Endodermal cell (in vitro differentiated cells): ENCODE data around the gene ALKBH7. TPM values are rescaled to one million over a fixed set of nuclear protein-coding genes. Genes with fewer than 3 reads are reported as not detected.

Experiments
- DNase-seq: peaks from one replicate; pipeline ENCODE4 v3.0.0-alpha.2; 2017
- H3K27ac ChIP-seq: 2 replicates; pipeline ENCODE4 v1.5.1; 2013; ENCODE audit warnings: mild to moderate bottlenecking, low read depth, low read length, moderate library complexity
- H3K27me3 ChIP-seq: 2 replicates; pipeline ENCODE4 v1.6.1; 2013; ENCODE audit warnings: mild to moderate bottlenecking, low read length, moderate library complexity; ENCODE audit not compliant: insufficient read depth, control insufficient read depth, poor library complexity, severe bottlenecking
- H3K36me3 ChIP-seq: 2 replicates; pipeline ENCODE4 v1.7.0; 2013; ENCODE audit warnings: mild to moderate bottlenecking, low read length, moderate library complexity; ENCODE audit not compliant: control insufficient read depth, insufficient read depth
- H3K4me1 ChIP-seq: one replicate; pipeline ENCODE4 v1.7.0; 2013; ENCODE audit warnings: low read length; ENCODE audit not compliant: control insufficient read depth, insufficient read depth
- H3K4me3 ChIP-seq: 2 replicates; pipeline ENCODE4 v1.5.1; 2013; ENCODE audit warnings: mild to moderate bottlenecking, low read length, moderate library complexity
- H3K9ac ChIP-seq: 2 replicates; pipeline ENCODE4 v1.6.1; 2013; ENCODE audit warnings: mild to moderate bottlenecking, low read length, moderate library complexity; ENCODE audit not compliant: poor library complexity, severe bottlenecking; ENCODE audit errors: extremely low read depth
- H3K9me3 ChIP-seq: 2 replicates; pipeline ENCODE4 v1.6.1; 2013; ENCODE audit warnings: mild to moderate bottlenecking, low read length, moderate library complexity; ENCODE audit not compliant: control insufficient read depth
- H3K27ac Mint-ChIP-seq: 2 replicates; pipeline ENCODE4 v1.8.0; 2020; ENCODE audit warnings: mixed read lengths
- H3K27me3 Mint-ChIP-seq: 2 replicates; pipeline ENCODE4 v1.8.0; 2021; ENCODE audit warnings: mild to moderate bottlenecking, mixed read lengths; ENCODE audit not compliant: insufficient read depth
- H3K36me3 Mint-ChIP-seq: 2 replicates; pipeline ENCODE4 v1.8.0; 2020; ENCODE audit warnings: low read depth, mixed read lengths
- H3K4me1 Mint-ChIP-seq: 2 replicates; pipeline ENCODE4 v1.8.0; 2020; ENCODE audit warnings: mixed read lengths
- H3K4me3 Mint-ChIP-seq: 2 replicates; pipeline ENCODE4 v1.8.0; 2020; ENCODE audit warnings: mild to moderate bottlenecking, moderate library complexity, mixed read lengths
- H3K9me3 Mint-ChIP-seq: 2 replicates; pipeline ENCODE4 v1.8.0; 2020; ENCODE audit warnings: mild to moderate bottlenecking, mixed read lengths
- CTCF ChIP-seq: fragments of 200-600 bp; sonication (generic); conservative IDR thresholded peaks from 2 replicates; pipeline ENCODE4 v1.5.0; 2021; ENCODE audit warnings: antibody characterized with exemption, mild to moderate bottlenecking
- WGBS, 2 experiments: methylation state at CpG; one replicate each; pipeline versions ENCODE4 v1.1.5 to v1.1.7; 2013; ENCODE audit warnings: missing lambda C conversion rate in 2 of 2, mixed read lengths in 1 of 2; ENCODE audit not compliant: insufficient coverage in 1 of 2, insufficient read length in 1 of 2; 5-methylcytosine and 5-hydroxymethylcytosine counted together
- total RNA-seq, 2 donors: library from RNA; stranded (reverse); fragmentation: NEBNext Ultra II Directional in 1 of 2; extraction: Animal tissue kit (Norgen Biotek cat#: 25700) in 1 of 2; gene quantifications; 2 replicates in 1 of 2; 3 replicates in 1 of 2; pipeline ENCODE4 v1.2.1, GENCODE V29; 2021

ALKBH7 gene
- total RNA-seq, 2 donors from 2014 or later = 80.0 to 98.3 TPM

DNA sequence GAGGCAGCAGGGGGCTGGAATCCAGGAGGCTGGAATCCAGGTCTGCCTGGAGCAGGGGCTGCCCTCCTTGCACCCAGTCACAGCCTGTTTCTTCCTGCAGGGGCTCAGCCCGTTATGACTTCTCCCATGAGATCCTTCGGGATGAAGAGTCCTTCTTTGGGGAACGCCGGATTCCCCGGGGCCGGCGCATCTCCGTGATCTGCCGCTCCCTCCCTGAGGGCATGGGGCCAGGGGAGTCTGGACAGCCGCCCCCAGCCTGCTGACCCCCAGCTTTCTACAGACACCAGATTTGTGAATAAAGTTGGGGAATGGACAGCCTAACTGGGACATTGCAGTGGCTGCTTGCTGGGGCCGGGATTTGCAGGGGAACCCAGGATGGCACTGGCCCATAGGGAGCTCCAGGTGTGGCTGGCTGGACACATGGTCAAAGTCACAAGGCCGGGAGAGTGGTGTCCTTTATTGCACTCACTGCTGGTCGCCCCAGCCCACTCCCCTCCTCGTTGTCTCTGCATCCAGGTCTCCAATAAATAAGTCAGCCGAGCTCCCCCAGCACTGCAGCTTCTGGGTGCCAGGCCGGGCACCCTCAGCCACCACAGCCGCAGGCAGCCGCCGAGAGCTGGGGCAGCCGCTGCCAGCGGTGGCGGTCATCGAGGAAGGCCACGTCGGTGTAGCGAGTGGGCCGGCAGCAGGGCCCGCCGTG is 2.3 kb downstream of the ALKBH7 start:
- no peak for TF ChIP-seq CTCF
- no peaks in the 10 kb centered on the region for H3K27me3 Mint-ChIP-seq
- H3K4me1 Mint-ChIP-seq = peaks cover 8% of the 10 kb centered on the region
- Histone ChIP-seq H3K27ac (no peak overlapping the region), H3K4me1 (peaks cover 5% of the 10 kb centered on the region), H3K36me3 (peaks cover 17% of the 10 kb centered on the region), H3K4me3 (no peak overlapping the region), H3K27me3 (no peaks in the 10 kb centered on the region), H3K9ac (no peak overlapping the region), H3K9me3 (peaks cover 3% of the 10 kb centered on the region)
- WGBS, 2 experiments = 90 to 93% methylated on average over 13 to 28 of the region's 29 CpGs
- H3K27ac Mint-ChIP-seq = no peak overlapping the region
- DNase-seq = no peak
- H3K9me3 Mint-ChIP-seq = peaks cover 3% of the 10 kb centered on the region
- H3K4me3 Mint-ChIP-seq = no peak overlapping the region
- peaks cover 19% of the 10 kb centered on the region for H3K36me3 Mint-ChIP-seq

DNA sequence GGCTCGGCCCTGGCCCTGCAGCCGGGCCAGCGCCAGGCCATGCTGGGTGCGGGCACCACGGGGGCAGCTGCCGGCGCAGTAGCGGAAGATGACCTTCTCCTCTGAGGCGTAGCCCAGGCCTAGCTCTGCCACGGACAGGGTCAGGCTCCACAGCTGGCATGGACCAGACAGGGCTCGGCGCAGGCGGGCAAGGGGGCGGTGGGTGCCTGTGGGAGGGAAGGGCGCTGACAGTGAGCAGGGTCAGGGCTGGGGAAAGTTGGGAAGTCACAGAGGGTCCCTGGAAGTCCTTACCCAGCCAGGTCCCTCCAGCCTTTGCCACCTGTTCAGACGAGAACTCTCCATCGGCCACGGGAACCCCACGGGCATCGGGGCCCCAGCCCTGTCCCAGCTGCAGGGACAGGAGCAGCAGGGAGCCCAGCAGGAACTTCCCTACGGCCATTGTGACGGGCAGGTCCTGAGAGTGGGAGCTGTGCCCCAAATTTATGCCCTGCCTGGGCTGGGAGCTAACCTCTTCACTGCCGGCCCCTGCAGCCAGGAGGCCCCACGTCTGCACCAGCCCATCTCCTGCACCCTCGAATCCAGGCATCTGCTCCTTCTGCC is 2.9 kb downstream of the ALKBH7 start, which contains the start of gene PSPN:
Gene PSPN, minus strand, starts transcription at position 523 of the 600 bp plus-strand sequence. Its CDS starts 84 bp downstream, at position 439.
- Histone ChIP-seq H3K27me3 (no peaks in the 10 kb centered on the region), H3K27ac (no peak within 1 kb of the TSS), H3K9ac (no peak within 1 kb of the TSS), H3K36me3 (peaks cover 23% of the 10 kb centered on the region), H3K4me1 (peaks cover 5% of the 10 kb centered on the region), H3K4me3 (no peak within 1 kb of the TSS), H3K9me3 (peaks cover 10% of the 10 kb centered on the region)
- TF ChIP-seq CTCF = no peak
- Mint-ChIP-seq H3K36me3 (peaks cover 25% of the 10 kb centered on the region), H3K27me3 (no peaks in the 10 kb centered on the region), H3K27ac (no peak within 1 kb of the TSS), H3K9me3 (peaks cover 9% of the 10 kb centered on the region), H3K4me3 (no peak within 1 kb of the TSS), H3K4me1 (peaks cover 8% of the 10 kb centered on the region)
- WGBS, 2 experiments = 93 to 96% methylated on average over 8 to 25 of the region's 25 CpGs
- DNase-seq = no peak

DNA sequence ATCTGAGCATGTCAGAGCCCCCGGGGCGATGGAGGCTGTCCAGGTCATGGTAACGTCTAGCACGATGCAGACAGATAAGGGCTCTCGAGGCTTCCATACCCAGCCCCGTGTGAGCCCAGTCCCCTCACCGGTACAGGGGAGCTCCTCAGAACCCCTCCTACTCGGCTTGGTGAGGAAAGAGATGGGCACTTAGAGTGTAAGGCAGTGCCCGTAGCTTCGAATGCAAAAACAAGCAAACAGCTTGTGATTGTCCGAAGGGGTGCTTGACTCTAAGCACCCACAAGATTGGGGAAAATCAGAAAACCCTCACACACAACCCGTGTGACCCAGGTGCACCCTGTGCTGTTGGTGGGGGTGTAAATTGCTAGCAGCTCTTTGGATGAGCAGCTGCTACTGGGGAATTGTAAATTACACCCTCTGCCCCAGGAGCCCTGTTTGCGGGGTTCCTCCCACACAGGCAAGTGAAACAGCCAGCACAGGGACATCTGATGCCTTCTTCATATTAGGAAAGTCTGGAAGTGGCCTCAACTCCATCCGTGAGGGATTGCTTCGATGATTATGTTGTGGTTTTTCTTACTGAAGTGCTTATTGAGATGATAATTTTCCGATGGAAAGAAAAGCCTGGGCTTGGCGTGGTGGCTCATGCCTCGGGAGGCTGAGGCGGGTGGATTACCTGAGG is 4.1 kb downstream of the ALKBH7 start:
- Mint-ChIP-seq H3K27me3 (no peaks in the 10 kb centered on the region), H3K27ac (no peak overlapping the region), H3K36me3 (peaks cover 36% of the 10 kb centered on the region), H3K4me3 (no peak overlapping the region), H3K4me1 (peaks cover 8% of the 10 kb centered on the region), H3K9me3 (peaks cover 11% of the 10 kb centered on the region)
- H3K9ac ChIP-seq = no peak overlapping the region
- no peak for TF ChIP-seq CTCF
- H3K4me3 ChIP-seq = no peak overlapping the region
- H3K27me3 ChIP-seq = no peaks in the 10 kb centered on the region
- no peak overlapping the region for H3K27ac ChIP-seq
- H3K4me1 ChIP-seq = peaks cover 5% of the 10 kb centered on the region
- peaks cover 33% of the 10 kb centered on the region for H3K36me3 ChIP-seq
- DNase-seq = no peak
- H3K9me3 ChIP-seq = peaks cover 11% of the 10 kb centered on the region
- 92% methylated on average over 16 to 19 of the region's 19 CpGs for WGBS, 2 experiments
